ENCODE measurements around the gene OPN4.

- no peak for TF ChIP-seq CTCF (IDR thresholded peaks at IDR 0.05; ENCODE audit: insufficient read depth, low read depth, low read length)
- TF ChIP-seq EZH2 (IDR thresholded peaks at IDR 0.05; ENCODE audit: insufficient read depth, low read length) = no peak
Measured at GRCh38 chr10:86642021-86642420, 12.3 kb upstream of the OPN4 start.

Measured in astrocyte (in vitro differentiated cells and primary cell).